Measurements from ENCODE around the gene CDHR4.

Gene CDHR4

GRCh38 chr3:49806850-49807249, 7.2 kb upstream of the CDHR4 start:
- H3K4me3 ChIP-seq (ENCODE audit: low read depth, low read length), result no peak overlapping the region

GRCh38 chr3:49805897-49806701, 6.4 kb upstream of the CDHR4 start:
- H3K4me3 ChIP-seq (ENCODE audit: low read depth, low read length), result no peak overlapping the region
- no peak for TF ChIP-seq CTCF (IDR thresholded peaks at IDR 0.05; ENCODE audit: low read depth, low read length)

More at GRCh38 chr3:49806850-49807249, 7.2 kb upstream of the CDHR4 start:
- no peak for TF ChIP-seq CTCF (IDR thresholded peaks at IDR 0.05; ENCODE audit: low read depth, low read length)

GRCh38 chr3:49805367-49805782, 5.7 kb upstream of the CDHR4 start:
- H3K4me3 ChIP-seq (ENCODE audit: low read depth, low read length), result no peak overlapping the region
- no peak for TF ChIP-seq CTCF (IDR thresholded peaks at IDR 0.05; ENCODE audit: low read depth, low read length)

- H3K4me3 ChIP-seq (ENCODE audit: low read depth, low read length), result peak overlapping the region; percentile 71
- TF ChIP-seq CTCF (IDR thresholded peaks at IDR 0.05; ENCODE audit: low read depth, low read length), result no peak
Measured at GRCh38 chr3:49804141-49805041, 4.7 kb upstream of the CDHR4 start.

- TF ChIP-seq CTCF (IDR thresholded peaks at IDR 0.05; ENCODE audit: low read depth, low read length), result no peak
- H3K4me3 ChIP-seq (ENCODE audit: low read depth, low read length), result peak overlapping the region; percentile 71
Measured at GRCh38 chr3:49803465-49804140, 3.9 kb upstream of the CDHR4 start.

- peak within 1 kb of the TSS; percentile 71 for H3K4me3 ChIP-seq (ENCODE audit: low read depth, low read length)
- TF ChIP-seq CTCF (IDR thresholded peaks at IDR 0.05; ENCODE audit: low read depth, low read length), result peak; percentile 82
Measured at GRCh38 chr3:49802719-49803464, 3.2 kb upstream of the CDHR4 start, which contains the start of gene INKA1. TSS of gene INKA1 (plus strand) at chr3:49803261. CDS start at chr3:49803393, 132 bp downstream.

Data from WI38 (cell line).